Measurements from ENCODE around the gene NR2C2.

- TF ChIP-seq E2F4 (CRISPR knock-in tag; IDR thresholded peaks at IDR 0.05; ENCODE audit: borderline replicate concordance, low read depth) (no peak), IRF1 (CRISPR knock-in tag; IDR thresholded peaks at IDR 0.05) (no peak), ZNF423 (CRISPR knock-in tag; IDR thresholded peaks at IDR 0.05) (no peak)
These were observed 112.6 kb downstream of the NR2C2 start for GRCh38 chr3:15060029-15060428.
